Central memory CD8-positive, alpha-beta T cell (primary cell): Measurements from ENCODE around the gene RANBP3.

Experiments
- ATAC-seq: fragments of 150-1000 bp; cut with Tn5 transposase; replicated peaks from 2 replicates; pipeline ENCODE4 v1.10.0; 2022; ENCODE audit warnings: mild to moderate bottlenecking, moderate FRiP score, moderate number of reproducible peaks; ENCODE audit not compliant: poor library complexity, severe bottlenecking; ENCODE audit errors: extremely low read depth
- DNase-seq, 2 donors: peaks; one replicate each; pipeline ENCODE4 v3.0.0; 2021; ENCODE audit warnings: low spot score in 2 of 2
- H3K27ac Mint-ChIP-seq: one replicate; pipeline ENCODE4 v1.8.0; 2022; ENCODE audit warnings: low read depth, mild to moderate bottlenecking, moderate library complexity, mixed read lengths
- H3K27me3 Mint-ChIP-seq: one replicate; pipeline ENCODE4 v1.8.0; 2022; ENCODE audit warnings: mixed read lengths
- H3K36me3 Mint-ChIP-seq: one replicate; pipeline ENCODE4 v1.8.0; 2022; ENCODE audit warnings: mild to moderate bottlenecking, moderate library complexity, mixed read lengths; ENCODE audit not compliant: insufficient read depth
- H3K4me1 Mint-ChIP-seq: one replicate; pipeline ENCODE4 v1.8.0; 2022; ENCODE audit warnings: mixed read lengths
- H3K4me3 Mint-ChIP-seq: one replicate; pipeline ENCODE4 v1.8.0; 2022; ENCODE audit warnings: mild to moderate bottlenecking, moderate library complexity, mixed read lengths
- H3K9me3 Mint-ChIP-seq: one replicate; pipeline ENCODE4 v1.8.0; 2022; ENCODE audit warnings: mixed read lengths

RANBP3 gene

GRCh38 chr19:6002591-6002990 lies 24.7 kb upstream of the RANBP3 start:
- ATAC-seq: no peak
- peaks cover 2% of the 10 kb centered on the region for H3K36me3 Mint-ChIP-seq
- no peak overlapping the region for H3K27ac Mint-ChIP-seq

GRCh38 chr19:6000228-6000847 lies 22.4 kb upstream of the RANBP3 start:
- ATAC-seq (no peak), DNase-seq (no peak)
- no peaks in the 10 kb centered on the region for H3K27me3 Mint-ChIP-seq
- H3K36me3 Mint-ChIP-seq: peaks cover 2% of the 10 kb centered on the region
- no peak overlapping the region for H3K4me3 Mint-ChIP-seq
- H3K27ac Mint-ChIP-seq: no peak overlapping the region
- no peaks in the 10 kb centered on the region for H3K9me3 Mint-ChIP-seq
- H3K4me1 Mint-ChIP-seq: no peaks in the 10 kb centered on the region

More at GRCh38 chr19:6002591-6002990, 24.7 kb upstream of the RANBP3 start:
- no peak for DNase-seq
- Mint-ChIP-seq H3K27me3 (no peaks in the 10 kb centered on the region), H3K9me3 (no peaks in the 10 kb centered on the region), H3K4me3 (no peak overlapping the region), H3K4me1 (no peaks in the 10 kb centered on the region)

DNA sequence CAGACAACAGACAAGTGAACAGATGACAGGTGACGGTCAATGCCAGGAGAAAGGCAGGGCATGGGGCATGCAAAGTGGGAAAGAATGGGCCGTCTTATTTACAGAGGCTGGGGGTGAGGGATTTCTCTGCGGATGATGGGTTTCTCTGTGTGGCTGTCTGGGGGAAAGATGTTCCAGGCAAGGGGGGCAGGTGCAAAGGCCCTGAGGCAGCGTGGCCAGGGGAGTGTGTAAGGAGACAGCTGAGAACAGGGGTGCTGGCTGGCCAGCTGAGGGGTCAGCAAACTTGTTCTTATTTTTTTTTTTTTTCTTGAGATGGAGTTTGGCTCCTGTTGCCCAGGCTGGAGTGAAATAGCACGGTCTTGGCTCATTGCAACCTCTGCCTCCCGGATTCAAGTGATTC lies 21.8 kb upstream of the RANBP3 start:
- Mint-ChIP-seq H3K4me1 (no peaks in the 10 kb centered on the region), H3K36me3 (peaks cover 2% of the 10 kb centered on the region), H3K4me3 (no peak overlapping the region), H3K27me3 (no peaks in the 10 kb centered on the region), H3K27ac (no peak overlapping the region), H3K9me3 (no peaks in the 10 kb centered on the region)
- DNase-seq (no peak), ATAC-seq (no peak)

- H3K4me3 Mint-ChIP-seq: no peak overlapping the region
- H3K27me3 Mint-ChIP-seq: no peaks in the 10 kb centered on the region
- H3K4me1 Mint-ChIP-seq: no peaks in the 10 kb centered on the region
- DNase-seq (no peak), ATAC-seq (no peak)
- no peak overlapping the region for H3K27ac Mint-ChIP-seq
- no peaks in the 10 kb centered on the region for H3K9me3 Mint-ChIP-seq
- H3K36me3 Mint-ChIP-seq: peaks cover 2% of the 10 kb centered on the region
Measured at GRCh38 chr19:5997371-5997770, 19.4 kb upstream of the RANBP3 start.

- Mint-ChIP-seq H3K4me1 (no peaks in the 10 kb centered on the region), H3K27me3 (no peaks in the 10 kb centered on the region), H3K27ac (no peak overlapping the region), H3K4me3 (no peak overlapping the region), H3K9me3 (no peaks in the 10 kb centered on the region), H3K36me3 (peaks cover 2% of the 10 kb centered on the region)
- ATAC-seq (no peak), DNase-seq (no peak)
Measured at GRCh38 chr19:5996623-5997320, 18.8 kb upstream of the RANBP3 start.

- no peaks in the 10 kb centered on the region for H3K4me1 Mint-ChIP-seq
- H3K27ac Mint-ChIP-seq: no peak overlapping the region
- H3K36me3 Mint-ChIP-seq: peaks cover 2% of the 10 kb centered on the region
- H3K4me3 Mint-ChIP-seq: no peak overlapping the region
- DNase-seq (no peak), ATAC-seq (no peak)
- H3K27me3 Mint-ChIP-seq: no peaks in the 10 kb centered on the region
- no peaks in the 10 kb centered on the region for H3K9me3 Mint-ChIP-seq
Measured at GRCh38 chr19:5996102-5996501, 18.2 kb upstream of the RANBP3 start.

GRCh38 chr19:5995606-5996005 lies 17.7 kb upstream of the RANBP3 start:
- no peaks in the 10 kb centered on the region for H3K4me1 Mint-ChIP-seq
- H3K4me3 Mint-ChIP-seq: no peak overlapping the region
- ATAC-seq (no peak), DNase-seq (no peak)
- no peak overlapping the region for H3K27ac Mint-ChIP-seq
- no peaks in the 10 kb centered on the region for H3K9me3 Mint-ChIP-seq
- no peaks in the 10 kb centered on the region for H3K27me3 Mint-ChIP-seq
- peaks cover 2% of the 10 kb centered on the region for H3K36me3 Mint-ChIP-seq

DNA sequence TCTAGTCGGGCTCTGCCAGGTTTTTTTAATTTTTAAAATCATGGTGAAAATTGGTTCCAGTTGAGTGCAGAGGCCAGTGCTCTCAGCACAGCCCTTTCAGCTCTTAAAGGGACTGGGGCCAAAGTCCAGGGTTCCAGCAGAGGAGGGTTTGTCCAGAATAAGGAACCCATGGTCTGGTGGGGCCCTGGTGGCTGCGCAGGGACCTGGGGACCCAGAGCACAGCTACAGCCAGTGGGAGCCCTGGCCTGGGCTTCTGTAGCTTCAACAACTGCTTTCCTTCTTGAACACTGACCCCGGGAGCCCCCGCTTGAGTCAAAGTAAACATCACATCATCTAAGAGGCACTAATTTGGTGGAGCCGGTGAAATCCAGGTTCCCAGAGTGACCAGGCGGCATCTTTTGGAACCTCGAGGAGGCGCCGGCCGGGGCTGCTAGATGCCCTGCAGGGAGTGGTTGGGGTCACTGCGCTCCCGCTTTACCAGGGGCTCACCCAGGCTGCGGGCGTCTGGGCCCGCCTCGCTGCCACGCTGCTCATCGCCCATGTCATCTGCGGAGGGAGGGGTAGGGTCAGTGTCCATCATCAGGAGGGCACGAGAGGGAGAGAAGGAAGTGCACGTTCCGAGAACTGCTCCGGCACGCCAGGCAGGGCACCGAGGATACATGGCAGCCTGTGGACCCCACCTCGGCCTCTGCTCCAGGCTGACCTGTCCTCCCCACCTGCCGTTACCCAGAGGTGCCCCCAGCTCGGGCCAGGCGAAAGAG lies 16.6 kb upstream of the RANBP3 start:
- no peaks in the 10 kb centered on the region for H3K4me1 Mint-ChIP-seq
- ATAC-seq (no peak), DNase-seq (no peak)
- H3K4me3 Mint-ChIP-seq: no peak overlapping the region
- H3K27ac Mint-ChIP-seq: no peak overlapping the region
- no peaks in the 10 kb centered on the region for H3K27me3 Mint-ChIP-seq
- no peaks in the 10 kb centered on the region for H3K9me3 Mint-ChIP-seq
- peaks cover 2% of the 10 kb centered on the region for H3K36me3 Mint-ChIP-seq

DNA sequence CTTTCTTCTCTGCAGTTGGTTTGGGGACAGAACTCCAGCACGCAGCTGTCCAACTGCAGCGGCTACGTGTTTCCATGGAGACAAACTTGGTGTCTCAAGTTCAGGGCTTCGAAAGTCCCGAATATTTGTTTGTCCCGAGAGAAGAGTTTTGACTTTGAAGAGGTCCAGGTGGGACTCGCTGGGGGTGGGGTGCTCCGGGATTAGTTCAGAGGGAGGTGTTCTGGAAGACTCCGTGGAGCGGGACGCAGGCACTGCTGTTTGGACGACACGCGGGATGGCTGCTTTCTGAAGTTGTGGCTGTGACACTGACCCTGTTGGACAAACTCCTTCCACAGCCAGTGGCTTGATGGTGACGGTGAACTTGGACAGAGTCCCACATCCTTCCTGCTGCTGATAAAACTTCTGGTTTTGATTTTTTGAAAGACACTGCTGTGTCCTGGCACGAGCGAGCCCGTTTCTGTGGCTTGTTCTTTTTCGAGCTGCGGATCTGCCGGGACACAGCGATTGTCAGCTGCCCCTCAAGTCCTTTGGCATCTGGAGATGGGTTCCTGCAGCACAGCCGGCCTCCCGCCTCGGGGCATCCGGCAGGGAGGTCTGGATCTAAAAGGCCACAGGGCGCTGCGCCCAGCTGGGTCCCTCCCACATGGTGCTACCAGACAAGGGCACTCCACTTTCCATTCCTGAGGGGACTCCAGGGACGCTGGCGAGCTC lies 15.9 kb upstream of the RANBP3 start:
- Mint-ChIP-seq H3K4me3 (no peak overlapping the region), H3K36me3 (peaks cover 2% of the 10 kb centered on the region), H3K4me1 (no peaks in the 10 kb centered on the region), H3K27me3 (no peaks in the 10 kb centered on the region), H3K9me3 (no peaks in the 10 kb centered on the region), H3K27ac (no peak overlapping the region)
- DNase-seq (no peak), ATAC-seq (no peak)

DNA sequence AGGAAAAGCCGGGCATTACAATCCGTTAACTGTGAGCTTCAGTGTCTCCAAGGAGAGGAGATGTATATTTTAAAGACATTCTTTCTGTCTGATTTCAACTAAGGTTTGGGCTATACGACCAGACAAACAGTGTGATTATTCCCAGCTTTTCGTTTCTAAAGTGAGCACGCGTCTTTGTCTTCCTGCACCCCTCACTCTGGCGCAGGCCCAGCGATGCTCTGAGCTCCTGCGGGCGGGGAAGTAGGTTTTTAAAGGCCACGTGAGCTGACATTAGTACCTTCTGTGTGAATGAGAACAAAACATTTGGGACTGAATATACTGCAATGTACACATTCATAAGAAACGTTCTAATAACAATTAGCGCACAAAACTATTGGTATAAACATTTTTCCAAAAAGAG lies 15.3 kb upstream of the RANBP3 start:
- no peaks in the 10 kb centered on the region for H3K27me3 Mint-ChIP-seq
- DNase-seq: no peak
- no peak overlapping the region for H3K27ac Mint-ChIP-seq
- ATAC-seq: no peak
- peaks cover 2% of the 10 kb centered on the region for H3K36me3 Mint-ChIP-seq
- H3K9me3 Mint-ChIP-seq: no peaks in the 10 kb centered on the region
- H3K4me3 Mint-ChIP-seq: no peak overlapping the region
- H3K4me1 Mint-ChIP-seq: no peaks in the 10 kb centered on the region

DNA sequence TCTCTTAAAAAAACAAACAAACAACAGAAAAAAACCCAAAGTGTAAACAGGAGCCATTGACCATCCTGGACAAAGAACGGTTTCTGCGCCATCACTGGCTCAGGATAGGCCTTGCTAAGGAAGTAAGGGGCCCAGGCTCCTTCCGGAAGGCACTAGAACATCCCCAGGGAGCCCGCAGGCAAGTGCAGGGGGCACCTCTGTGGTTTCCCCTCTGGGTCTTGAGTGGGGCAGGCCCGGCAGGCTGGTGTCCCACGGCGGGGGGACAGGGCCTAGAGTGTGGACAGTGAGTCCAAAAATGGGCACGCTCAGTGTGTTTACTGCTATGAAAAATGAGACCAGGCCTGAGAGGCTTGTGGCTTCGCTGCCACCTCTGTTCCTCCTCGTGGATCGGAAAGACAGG lies 14.8 kb upstream of the RANBP3 start:
- no peak overlapping the region for H3K27ac Mint-ChIP-seq

GRCh38 chr19:5991244-5991838 lies 13.4 kb upstream of the RANBP3 start:
- peaks cover 2% of the 10 kb centered on the region for H3K36me3 Mint-ChIP-seq
- H3K9me3 Mint-ChIP-seq: no peaks in the 10 kb centered on the region
- no peaks in the 10 kb centered on the region for H3K27me3 Mint-ChIP-seq
- ATAC-seq: no peak
- no peak overlapping the region for H3K4me3 Mint-ChIP-seq
- no peak overlapping the region for H3K27ac Mint-ChIP-seq
- H3K4me1 Mint-ChIP-seq: peaks cover 10% of the 10 kb centered on the region
- DNase-seq: no peak

More for the DNA sequence above, 14.8 kb upstream of the RANBP3 start:
- Mint-ChIP-seq H3K4me1 (peaks cover 1% of the 10 kb centered on the region), H3K4me3 (no peak overlapping the region), H3K36me3 (peaks cover 2% of the 10 kb centered on the region), H3K9me3 (no peaks in the 10 kb centered on the region), H3K27me3 (no peaks in the 10 kb centered on the region)
- DNase-seq (no peak), ATAC-seq (no peak)
